NT2/D1 (cell line): ENCODE results near the gene PIK3IP1.
"Not testable (repeated sequence)": the region's sequence is repeated elsewhere in the genome, so short reads cannot be mapped to it uniquely, and the experiment has no call there.

Experiments used
- DNase-seq: peaks from one replicate; pipeline ENCODE4 v3.0.0-alpha.2; 2011; ENCODE audit warnings: low read depth, low spot score
- H3K27me3 ChIP-seq: 2 replicates; pipeline ENCODE4 v1.6.0; 2011; ENCODE audit warnings: mild to moderate bottlenecking; ENCODE audit not compliant: insufficient read length, insufficient read depth
- H3K36me3 ChIP-seq: 2 replicates; pipeline ENCODE4 v1.6.1; 2011; ENCODE audit warnings: mild to moderate bottlenecking, low read length, mixed read lengths; ENCODE audit not compliant: insufficient read depth, insufficient read length
- H3K4me1 ChIP-seq: 2 replicates; pipeline ENCODE4 v1.5.1; 2011; ENCODE audit not compliant: insufficient read depth, insufficient read length
- H3K4me3 ChIP-seq: 2 replicates; pipeline ENCODE4 v1.5.1; 2011; ENCODE audit warnings: low read depth; ENCODE audit not compliant: insufficient read length
- H3K9ac ChIP-seq: 2 replicates; pipeline ENCODE4 v1.6.0; 2011; ENCODE audit warnings: low read depth; ENCODE audit not compliant: insufficient read length
- H3K9me3 ChIP-seq: 2 replicates; pipeline ENCODE4 v1.5.1; 2011; ENCODE audit warnings: mild to moderate bottlenecking, low read length; ENCODE audit not compliant: insufficient read depth
- SUZ12 ChIP-seq: IDR thresholded peaks from 2 replicates; pipeline ENCODE4 v1.6.1; 2011; ENCODE audit not compliant: insufficient read length, insufficient read depth; ENCODE audit errors: extremely low read depth
- YY1 ChIP-seq: IDR thresholded peaks from 2 replicates; pipeline ENCODE4 v1.6.1; 2011; ENCODE audit not compliant: insufficient read length, insufficient read depth
- ZNF274 ChIP-seq: IDR thresholded peaks from 2 replicates; pipeline ENCODE4 v1.6.1; 2011; ENCODE audit warnings: mild to moderate bottlenecking, low read depth, low read length

Gene PIK3IP1

GRCh38 chr22:31326877-31327276 lies 34.6 kb upstream of the PIK3IP1 start:
- no peak for DNase-seq
- H3K36me3 ChIP-seq: peaks cover 59% of the 10 kb centered on the region
- H3K27me3 ChIP-seq: no peaks in the 10 kb centered on the region
- peaks cover 3% of the 10 kb centered on the region for H3K4me1 ChIP-seq
- no peak for TF ChIP-seq ZNF274
- no peak for TF ChIP-seq SUZ12
- no peak for TF ChIP-seq YY1
- H3K9me3 ChIP-seq: no peaks in the 10 kb centered on the region
- no peak overlapping the region for H3K9ac ChIP-seq
- H3K4me3 ChIP-seq: no peak overlapping the region

- DNase-seq: no peak
- Histone ChIP-seq H3K4me1 (no peaks in the 10 kb centered on the region), H3K9ac (no peak overlapping the region), H3K9me3 (no peaks in the 10 kb centered on the region), H3K36me3 (peaks cover 41% of the 10 kb centered on the region), H3K4me3 (no peak overlapping the region), H3K27me3 (no peaks in the 10 kb centered on the region)
- TF ChIP-seq YY1: no peak
- TF ChIP-seq ZNF274: no peak
- TF ChIP-seq SUZ12: no peak
Observed at GRCh38 chr22:31323578-31324550, 31.6 kb upstream of the PIK3IP1 start.

GRCh38 chr22:31321421-31321820 lies 29.1 kb upstream of the PIK3IP1 start:
- DNase-seq: no peak
- H3K9me3 ChIP-seq: no peaks in the 10 kb centered on the region
- H3K9ac ChIP-seq: no peak overlapping the region
- H3K4me1 ChIP-seq: no peaks in the 10 kb centered on the region
- H3K27me3 ChIP-seq: no peaks in the 10 kb centered on the region
- H3K4me3 ChIP-seq: no peak overlapping the region
- no peak for TF ChIP-seq YY1
- no peak for TF ChIP-seq ZNF274
- no peak for TF ChIP-seq SUZ12
- H3K36me3 ChIP-seq: peaks cover 25% of the 10 kb centered on the region

GRCh38 chr22:31314220-31314619 lies 21.9 kb upstream of the PIK3IP1 start:
- H3K4me3 ChIP-seq, H3K9me3 ChIP-seq, H3K27me3 ChIP-seq, DNase-seq, H3K4me1 ChIP-seq, H3K36me3 ChIP-seq, H3K9ac ChIP-seq: not testable (repeated sequence)

GRCh38 chr22:31313366-31314147 lies 21.3 kb upstream of the PIK3IP1 start:
- no peak for DNase-seq
- no peak overlapping the region for H3K9ac ChIP-seq

GRCh38 chr22:31308181-31308580 lies 15.9 kb upstream of the PIK3IP1 start:
- H3K4me1 ChIP-seq: no peaks in the 10 kb centered on the region
- no peak for TF ChIP-seq SUZ12
- TF ChIP-seq ZNF274: no peak
- TF ChIP-seq YY1: no peak
- no peaks in the 10 kb centered on the region for H3K27me3 ChIP-seq
- no peak for DNase-seq
- no peak overlapping the region for H3K4me3 ChIP-seq
- no peak overlapping the region for H3K9ac ChIP-seq
- no peaks in the 10 kb centered on the region for H3K9me3 ChIP-seq
- no peaks in the 10 kb centered on the region for H3K36me3 ChIP-seq

More at GRCh38 chr22:31313366-31314147, 21.3 kb upstream of the PIK3IP1 start:
- H3K4me1 ChIP-seq: peaks cover 2% of the 10 kb centered on the region
- no peaks in the 10 kb centered on the region for H3K9me3 ChIP-seq
- H3K36me3 ChIP-seq: no peaks in the 10 kb centered on the region
- no peak overlapping the region for H3K4me3 ChIP-seq
- TF ChIP-seq YY1: no peak
- TF ChIP-seq SUZ12: no peak
- no peak for TF ChIP-seq ZNF274
- H3K27me3 ChIP-seq: no peaks in the 10 kb centered on the region

- Histone ChIP-seq H3K4me1 (no peaks in the 10 kb centered on the region), H3K9me3 (no peaks in the 10 kb centered on the region), H3K27me3 (no peaks in the 10 kb centered on the region), H3K36me3 (no peaks in the 10 kb centered on the region), H3K9ac (no peak overlapping the region), H3K4me3 (no peak overlapping the region)
- no peak for DNase-seq
- no peak for TF ChIP-seq SUZ12
- TF ChIP-seq YY1: no peak
- no peak for TF ChIP-seq ZNF274
Observed at GRCh38 chr22:31305194-31305593, 12.9 kb upstream of the PIK3IP1 start.
